HEK293 (cell line): ENCODE results near the gene SYNJ2.

ENCODE experiments used
- ZNF157 ChIP-seq: fragments of 450-650 bp; formaldehyde crosslinking; IDR thresholded peaks from 2 replicates; pipeline ENCODE4 v1.5.1; 2016; ENCODE audit warnings: missing biosample characterization, missing genetic modification characterization
- ZNF362 ChIP-seq: fragments of 450-650 bp; formaldehyde crosslinking; IDR thresholded peaks from 2 replicates; pipeline ENCODE4 v1.5.1; 2016; ENCODE audit warnings: missing biosample characterization, missing genetic modification characterization
- TF ChIP-seq, protein P1 (sequence below): fragments of 450-650 bp; formaldehyde crosslinking; IDR thresholded peaks from 2 replicates; pipeline ENCODE4 v1.5.1; 2016; ENCODE audit warnings: missing biosample characterization, missing genetic modification characterization
- TF ChIP-seq, protein P2 (sequence below): fragments of 450-650 bp; formaldehyde crosslinking; IDR thresholded peaks from 2 replicates; pipeline ENCODE4 v1.5.1; 2017; ENCODE audit warnings: missing biosample characterization, missing genetic modification characterization
- TF ChIP-seq, protein P3 (sequence below): fragments of 450-650 bp; IDR thresholded peaks from 2 replicates; pipeline ENCODE4 v1.5.1; 2018; ENCODE audit warnings: missing biosample characterization, missing genetic modification characterization

DNA sequence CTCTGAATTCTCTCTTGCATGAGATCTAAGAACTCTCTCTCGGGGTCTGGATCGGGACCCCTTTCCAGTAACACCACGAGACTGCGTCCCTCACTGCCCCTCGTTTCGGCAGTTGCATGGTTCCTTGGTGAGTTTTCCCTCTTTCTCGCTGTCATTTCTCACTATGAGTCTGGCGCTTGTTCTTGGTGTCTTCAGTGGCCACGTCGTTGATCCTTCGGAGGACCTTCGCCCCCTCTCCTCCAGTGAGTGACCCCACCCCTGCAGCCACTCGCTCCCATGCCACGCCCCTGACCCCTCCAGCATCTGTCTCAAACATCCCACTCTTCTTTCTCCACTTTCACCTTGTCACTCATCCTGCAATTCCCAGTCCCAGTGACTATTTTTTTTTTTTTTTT lies 23.0 kb downstream of the SYNJ2 start:
- no peak for TF ChIP-seq ZNF157 (tag by site-specific recombination)
- TF ChIP-seq, protein P1, sequence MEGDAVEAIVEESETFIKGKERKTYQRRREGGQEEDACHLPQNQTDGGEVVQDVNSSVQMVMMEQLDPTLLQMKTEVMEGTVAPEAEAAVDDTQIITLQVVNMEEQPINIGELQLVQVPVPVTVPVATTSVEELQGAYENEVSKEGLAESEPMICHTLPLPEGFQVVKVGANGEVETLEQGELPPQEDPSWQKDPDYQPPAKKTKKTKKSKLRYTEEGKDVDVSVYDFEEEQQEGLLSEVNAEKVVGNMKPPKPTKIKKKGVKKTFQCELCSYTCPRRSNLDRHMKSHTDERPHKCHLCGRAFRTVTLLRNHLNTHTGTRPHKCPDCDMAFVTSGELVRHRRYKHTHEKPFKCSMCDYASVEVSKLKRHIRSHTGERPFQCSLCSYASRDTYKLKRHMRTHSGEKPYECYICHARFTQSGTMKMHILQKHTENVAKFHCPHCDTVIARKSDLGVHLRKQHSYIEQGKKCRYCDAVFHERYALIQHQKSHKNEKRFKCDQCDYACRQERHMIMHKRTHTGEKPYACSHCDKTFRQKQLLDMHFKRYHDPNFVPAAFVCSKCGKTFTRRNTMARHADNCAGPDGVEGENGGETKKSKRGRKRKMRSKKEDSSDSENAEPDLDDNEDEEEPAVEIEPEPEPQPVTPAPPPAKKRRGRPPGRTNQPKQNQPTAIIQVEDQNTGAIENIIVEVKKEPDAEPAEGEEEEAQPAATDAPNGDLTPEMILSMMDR (tag by site-specific recombination): no peak
- TF ChIP-seq, protein P2, sequence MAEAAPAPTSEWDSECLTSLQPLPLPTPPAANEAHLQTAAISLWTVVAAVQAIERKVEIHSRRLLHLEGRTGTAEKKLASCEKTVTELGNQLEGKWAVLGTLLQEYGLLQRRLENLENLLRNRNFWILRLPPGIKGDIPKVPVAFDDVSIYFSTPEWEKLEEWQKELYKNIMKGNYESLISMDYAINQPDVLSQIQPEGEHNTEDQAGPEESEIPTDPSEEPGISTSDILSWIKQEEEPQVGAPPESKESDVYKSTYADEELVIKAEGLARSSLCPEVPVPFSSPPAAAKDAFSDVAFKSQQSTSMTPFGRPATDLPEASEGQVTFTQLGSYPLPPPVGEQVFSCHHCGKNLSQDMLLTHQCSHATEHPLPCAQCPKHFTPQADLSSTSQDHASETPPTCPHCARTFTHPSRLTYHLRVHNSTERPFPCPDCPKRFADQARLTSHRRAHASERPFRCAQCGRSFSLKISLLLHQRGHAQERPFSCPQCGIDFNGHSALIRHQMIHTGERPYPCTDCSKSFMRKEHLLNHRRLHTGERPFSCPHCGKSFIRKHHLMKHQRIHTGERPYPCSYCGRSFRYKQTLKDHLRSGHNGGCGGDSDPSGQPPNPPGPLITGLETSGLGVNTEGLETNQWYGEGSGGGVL: no peak
- TF ChIP-seq, protein P3, sequence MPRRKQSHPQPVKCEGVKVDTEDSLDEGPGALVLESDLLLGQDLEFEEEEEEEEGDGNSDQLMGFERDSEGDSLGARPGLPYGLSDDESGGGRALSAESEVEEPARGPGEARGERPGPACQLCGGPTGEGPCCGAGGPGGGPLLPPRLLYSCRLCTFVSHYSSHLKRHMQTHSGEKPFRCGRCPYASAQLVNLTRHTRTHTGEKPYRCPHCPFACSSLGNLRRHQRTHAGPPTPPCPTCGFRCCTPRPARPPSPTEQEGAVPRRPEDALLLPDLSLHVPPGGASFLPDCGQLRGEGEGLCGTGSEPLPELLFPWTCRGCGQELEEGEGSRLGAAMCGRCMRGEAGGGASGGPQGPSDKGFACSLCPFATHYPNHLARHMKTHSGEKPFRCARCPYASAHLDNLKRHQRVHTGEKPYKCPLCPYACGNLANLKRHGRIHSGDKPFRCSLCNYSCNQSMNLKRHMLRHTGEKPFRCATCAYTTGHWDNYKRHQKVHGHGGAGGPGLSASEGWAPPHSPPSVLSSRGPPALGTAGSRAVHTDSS (tag by site-specific recombination): no peak
- no peak for TF ChIP-seq ZNF362 (tag by site-specific recombination)
